ELR (cell line): Measurements from ENCODE around the gene PPP1R15A.
"Not testable (repeated sequence)": the region's sequence is repeated elsewhere in the genome, so short reads cannot be mapped to it uniquely, and the experiment has no call there.

ENCODE experiments used
- DNase-seq: peaks from one replicate; pipeline ENCODE4 v3.0.0-alpha.2; 2015; ENCODE audit warnings: low read depth

The PPP1R15A gene

GRCh38 chr19:48915757-48916156, 43.5 kb downstream of the PPP1R15A start:
- no peak for DNase-seq

GRCh38 chr19:48918071-48918470, 45.9 kb downstream of the PPP1R15A start:
- DNase-seq, result no peak

- peak; percentile 53 for DNase-seq
Observed at GRCh38 chr19:48918801-48919247, 46.6 kb downstream of the PPP1R15A start.

- DNase-seq, result not testable (repeated sequence)
Observed at GRCh38 chr19:48919271-48919670, 47.0 kb downstream of the PPP1R15A start.

- DNase-seq, result no peak
Observed at GRCh38 chr19:48920949-48921348, 48.7 kb downstream of the PPP1R15A start.

- DNase-seq, result no peak
Observed at GRCh38 chr19:48921721-48922500, 49.7 kb downstream of the PPP1R15A start.

GRCh38 chr19:48922548-48923490, 50.6 kb downstream of the PPP1R15A start:
- no peak for DNase-seq

GRCh38 chr19:48925240-48925843, 53.1 kb downstream of the PPP1R15A start:
- peak; percentile 94 for DNase-seq
